K562 (cell line): Measurements from ENCODE around the gene FBXW9. TPM values are rescaled to one million over a fixed set of nuclear protein-coding genes. Genes with fewer than 3 reads are reported as not detected.

Source experiments
- ATAC-seq: fragments of 200-7000 bp; cut with Tn5 transposase; 3 replicates; pipeline ENCODE4 v1.9.1; 2020; ENCODE audit warnings: moderate library complexity
- BruUV-seq: library from RNA; stranded (reverse); fragments of 400-500 nt; replicated peaks from 2 replicates; lab custom pipeline; 2021; lab: Mats Ljungman, UMichigan
- CTCF ChIA-PET: fragments of 300-600 bp; formaldehyde crosslinking; extraction: SDS; loops from one replicate; lab custom pipeline; 2021; ENCODE audit warnings: low intra/inter-chr PET ratio; lab: Yijun Ruan, JAX
- POLR2A ChIA-PET: fragments of 300-600, 350-650 bp; sonication (Branson Sonifier 250); formaldehyde crosslinking; extraction: SDS; loops from one replicate; lab custom pipeline; 2021; ENCODE audit warnings: antibody characterized with exemption, inconsistent platforms; lab: Yijun Ruan, JAX
- DNase-seq, 4 experiments: peaks; one replicate each; pipeline versions ENCODE4 v3.0.0 to v3.0.0-alpha.2; 2011 to 2018; ENCODE audit warnings: low spot score in 3 of 4, mixed read lengths in 3 of 4; ENCODE audit errors: extremely low read depth in 1 of 4
- FAIRE-seq: peaks from 2 replicates; lab custom pipeline; 2011; peaks lifted over from hg19 to GRCh38; lab: Jason Lieb, UNC
- H2AFZ ChIP-seq: 2 replicates; pipeline ENCODE4 v1.6.0; 2011; ENCODE audit warnings: low read depth, low read length, control low read depth, inconsistent platforms
- H3K27ac ChIP-seq: fragments of 200-600 bp; 3 replicates; pipeline ENCODE4 v1.8.0; 2011; ENCODE audit warnings: low read depth, mild to moderate bottlenecking, control low read depth, inconsistent platforms, low read length, moderate library complexity, mixed read lengths; ENCODE audit errors: extremely low read depth
- H3K27me3 ChIP-seq, 2 experiments: fragments of 300-600 bp in 1 of 2; 2 replicates in 1 of 2; 3 replicates in 1 of 2; pipeline versions ENCODE4 v1.6.0 to v1.8.0; 2011; ENCODE audit warnings: inconsistent platforms in 2 of 2, low read length in 2 of 2, mild to moderate bottlenecking in 1 of 2, mixed read lengths in 1 of 2, moderate library complexity in 1 of 2; ENCODE audit not compliant: control insufficient read depth in 2 of 2, insufficient read depth in 2 of 2
- H3K36me3 ChIP-seq: fragments of 300-600 bp; 3 replicates; pipeline ENCODE4 v1.8.0; 2011; ENCODE audit warnings: mild to moderate bottlenecking, low read length, inconsistent platforms; ENCODE audit not compliant: control insufficient read depth, insufficient read depth
- H3K4me1 ChIP-seq, 2 experiments: fragments of 200-600 bp in 1 of 2; replicated peaks in 1 of 2; 2 replicates in 1 of 2; 3 replicates in 1 of 2; pipeline versions ENCODE4 v1.5.1 to v1.8.0; 2011; ENCODE audit warnings: inconsistent platforms in 2 of 2, low read length in 2 of 2, mild to moderate bottlenecking in 1 of 2, mixed read lengths in 1 of 2, moderate library complexity in 1 of 2; ENCODE audit not compliant: control insufficient read depth in 2 of 2, insufficient read depth in 2 of 2
- H3K4me2 ChIP-seq: 2 replicates; pipeline ENCODE4 v1.6.1; 2011; ENCODE audit warnings: low read length, control low read depth, inconsistent platforms, mixed read lengths; ENCODE audit not compliant: insufficient read depth
- H3K4me3 ChIP-seq: fragments of 200-600 bp; sonication (generic), shearing (Covaris generic); 2 replicates; pipeline ENCODE4 v1.5.1; 2016; ENCODE audit warnings: control low read depth, inconsistent platforms
- H3K79me2 ChIP-seq: fragments of 200-600 bp; 3 replicates; pipeline ENCODE4 v1.8.0; 2011; ENCODE audit warnings: low read length, inconsistent platforms; ENCODE audit not compliant: control insufficient read depth, insufficient read depth
- H3K9ac ChIP-seq, 2 experiments: 2 replicates each; pipeline versions ENCODE4 v1.6.0 to v1.6.1; 2011; ENCODE audit warnings: low read depth in 2 of 2, low read length in 2 of 2, control low read depth in 1 of 2, inconsistent platforms in 1 of 2, mild to moderate bottlenecking in 1 of 2, mixed read lengths in 1 of 2; ENCODE audit not compliant: insufficient read depth in 1 of 2
- H3K9me1 ChIP-seq: one replicate; pipeline ENCODE4 v1.6.0; 2011; ENCODE audit warnings: inconsistent platforms, mild to moderate bottlenecking, low read length, moderate library complexity; ENCODE audit not compliant: control insufficient read depth, insufficient read depth
- H3K9me3 ChIP-seq: replicated peaks from 2 replicates; pipeline ENCODE4 v1.5.1; 2011; ENCODE audit warnings: low read depth, low read length, inconsistent platforms; ENCODE audit not compliant: control insufficient read depth, insufficient read depth
- H4K20me1 ChIP-seq: replicated peaks from 2 replicates; pipeline ENCODE4 v1.6.1; 2011; ENCODE audit warnings: low read length, inconsistent platforms, mixed read lengths; ENCODE audit not compliant: control insufficient read depth, insufficient read depth
- CREM ChIP-seq: IDR thresholded peaks from 2 replicates; pipeline ENCODE4 v1.6.1; 2014; ENCODE audit warnings: antibody characterized with exemption, low read depth
- EGR1 ChIP-seq: fragments of 450-650 bp; conservative IDR thresholded peaks from 2 replicates; pipeline ENCODE4 v1.6.1; 2017; ENCODE audit warnings: mild to moderate bottlenecking
- ETS1 ChIP-seq: conservative IDR thresholded peaks from 2 replicates; pipeline ENCODE4 v1.6.1; 2011; ENCODE audit warnings: low read depth, mild to moderate bottlenecking, low read length; ENCODE audit not compliant: control insufficient read depth
- IRF9 ChIP-seq: fragments of 450-650 bp; IDR thresholded peaks from 2 replicates; pipeline ENCODE4 v1.6.1; 2016; ENCODE audit warnings: missing biosample characterization, missing genetic modification characterization
- NFE2 ChIP-seq: IDR thresholded peaks from 2 replicates; pipeline ENCODE4 v1.6.1; 2014; ENCODE audit warnings: antibody characterized with exemption, low read depth
- TAF15 ChIP-seq: fragments of 200-400 bp; formaldehyde crosslinking; IDR thresholded peaks from 2 replicates; pipeline ENCODE4 v1.6.1; 2017; ENCODE audit warnings: mild to moderate bottlenecking, low read depth, low read length, moderate library complexity
- THRAP3 ChIP-seq: fragments of 450-650 bp; IDR thresholded peaks from 2 replicates; pipeline ENCODE4 v1.6.1; 2016; ENCODE audit warnings: mild to moderate bottlenecking, inconsistent platforms, borderline replicate concordance
- ZBTB34 ChIP-seq: fragments of 250-450 bp; sonication (Bioruptor Pico); IDR thresholded peaks from 2 replicates; pipeline ENCODE4 v1.8.0; 2021; ENCODE audit warnings: mild to moderate bottlenecking, moderate library complexity
- ZNF511 ChIP-seq: sonication (generic); formaldehyde crosslinking; IDR thresholded peaks from 2 replicates; pipeline ENCODE4 v1.8.0; 2022; ENCODE audit warnings: mild to moderate bottlenecking, missing genetic modification reagents
- ZNF778 ChIP-seq: fragments of 450-650 bp; formaldehyde crosslinking; IDR thresholded peaks from 2 replicates; pipeline ENCODE4 v1.4.0; 2020; ENCODE audit warnings: mild to moderate bottlenecking, moderate library complexity
- WGBS: fragments of 100-300 bp; shearing (Covaris generic); methylation state at CpG from one replicate; pipeline ENCODE4 v1.1.6; 2016; ENCODE audit warnings: low coverage, mixed read lengths; ENCODE audit not compliant: insufficient coverage; ENCODE audit errors: missing lambda C conversion rate; 5-methylcytosine and 5-hydroxymethylcytosine counted together
- in situ Hi-C: fragments of 300-500 bp; cut with MboI; formaldehyde crosslinking; loops from 4 replicates; pipeline ENCODE4 v1.15.0; 2018; ENCODE audit warnings: inconsistent platforms, mixed read lengths
- intact Hi-C: fragments of 100-400 bp; cut with micrococcal nuclease; formaldehyde crosslinking; loops from 2 replicates; pipeline ENCODE4 v1.14.2; 2022
- polyA plus RNA-seq, 8 experiments: library from polyadenylated mRNA; depleted of rRNA in 4 of 8; stranded (reverse) in 5 of 8; unstranded in 3 of 8; fragments of >200 nt; fragmentation: Nextera tagmentation in 2 of 8; fragmentation: Illumina TruSeq in 1 of 8; extraction: Ambion mirVana in 2 of 8; extraction: Trizol in 1 of 8; gene quantifications; 2 replicates each; pipeline versions ENCODE4 v1.2.1 to v1.2.3, GENCODE V29; 2011 to 2014; ENCODE audit warnings: inconsistent platforms in 1 of 8, missing spikeins in 1 of 8
- total RNA-seq, 7 experiments: library from RNA; depleted of rRNA in 6 of 7; stranded (reverse); fragments of >200 nt in 6 of 7; fragmentation: Illumina TruSeq in 2 of 7; extraction: Trizol in 2 of 7; gene quantifications; 2 replicates each; pipeline versions ENCODE4 v1.2.1 to v1.2.3, GENCODE V29; 2011 to 2021; ENCODE audit warnings: low replicate concordance in 1 of 7

The FBXW9 gene
- total and polyA plus RNA-seq, 9 of the 15 experiments (the other 6 are each of a cell fraction or from before 2014, with no cell fraction given): 0.23 to 21.7 (median 6.2) TPM

GRCh38 chr19:12668932-12669269 is 27.5 kb downstream of the FBXW9 start (continued):
- no peak for TF ChIP-seq ETS1
- peak; percentile 67 for TF ChIP-seq ZNF511
- peak; percentile 22 for TF ChIP-seq EGR1
- TF ChIP-seq CREM: 0 out of 2 replicates have a peak, but pooled peaks have one; percentile 14
- no peak for TF ChIP-seq ZBTB34 (CRISPR knock-in tag)
- no peak for TF ChIP-seq THRAP3

- DNase-seq: no peak
- WGBS: 15% methylated on average over 8 of the region's 8 CpGs
- Histone ChIP-seq H3K4me3 (peak overlapping the region; percentile 74), H3K4me1 (peaks cover 18 to 57% of the 10 kb centered on the region in 2 experiments; a peak in 4 of 5 replicates), H2AFZ (no peak overlapping the region; the same call in 1 of the 2 replicates), H3K9me1 (no peaks in the 10 kb centered on the region), H3K9ac (peak overlapping the region; percentile 88 to 100; a peak in 3 of 4 replicates), H4K20me1 (peaks cover 5% of the 10 kb centered on the region; the same call in 1 of the 2 replicates), H3K27ac (peak overlapping the region; percentile 94; the same call in 2 of the 3 replicates), H3K79me2 (peaks cover 34% of the 10 kb centered on the region), H3K36me3 (peaks cover 34% of the 10 kb centered on the region; the same call in 2 of the 3 replicates), H3K27me3 (no peaks in the 10 kb centered on the region), H3K4me2 (peak overlapping the region; percentile 88), H3K9me3 (no peaks in the 10 kb centered on the region)
- ChIA-PET CTCF (no interaction called here), POLR2A (interaction anchor here (0.5 to 4.7 kb wide), 5 partner anchors 12 to 853 kb away, joined by 3 to 39 read pairs (median 4); partner anchors contain the start of genes DHPS and ZNF442)
- ATAC-seq: no peak
- TF ChIP-seq NFE2 (no peak), TAF15 (no peak), IRF9 (no peak), ZNF778 (CRISPR knock-in tag) (no peak)
- no peak for FAIRE-seq
- in situ Hi-C loops (no loop called here), intact Hi-C loops (no loop called here)
- no TSS peak for BruUV-seq
Measured at GRCh38 chr19:12668346-12668745, 28.1 kb downstream of the FBXW9 start.
